ENCODE data around the gene ESPN.

DNA sequence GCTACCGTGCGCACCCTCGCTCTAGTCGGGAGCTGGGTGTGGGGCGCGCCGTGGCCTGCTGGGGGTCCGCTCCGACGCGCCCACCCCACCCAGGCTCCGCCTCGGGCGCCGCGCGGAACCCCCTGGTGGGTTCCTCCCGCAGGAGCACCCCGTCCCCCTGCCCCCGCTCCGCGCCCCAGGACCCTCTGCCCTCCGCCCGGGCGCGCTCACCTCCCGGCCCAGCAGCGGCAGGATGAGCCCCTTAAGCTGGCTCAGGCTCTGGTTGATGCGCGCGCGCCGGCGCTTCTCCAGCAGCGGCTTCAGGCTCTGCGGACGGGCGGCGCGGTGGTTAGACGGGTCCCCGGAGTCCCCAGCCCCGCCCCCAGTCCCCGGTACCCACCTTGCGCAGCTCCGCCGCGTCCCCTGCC is 5.2 kb upstream of the ESPN start:
- TF ChIP-seq EZH2 (IDR thresholded peaks at IDR 0.05; ENCODE audit: low read length) = no peak
- no peak for TF ChIP-seq CTCF (optimal IDR thresholded peaks at IDR 0.05 in 1 of 3, IDR thresholded peaks at IDR 0.05 in 1 of 3, conservative IDR thresholded peaks at IDR 0.05 in 1 of 3; ENCODE audit: extremely low read depth in 1 of 3, insufficient read depth in 2 of 3, low read length in 3 of 3)
